Stimulated activated CD8-positive, alpha-beta memory T cell treated with anti-CD3 and anti-CD28 coated beads, Interleukin-15, amount 100 ng/mL, for 48 hours (primary cell): Measurements from ENCODE around the gene SAFB2.

Source experiments
- DNase-seq, 2 donors: peaks; one replicate each; pipeline ENCODE4 v3.0.0-alpha.2; 2020; ENCODE audit warnings: low read depth in 2 of 2

Gene SAFB2

GRCh38 chr19:5579697-5580096 is 42.9 kb downstream of the SAFB2 start:
- DNase-seq: no peak

- DNase-seq: no peak
Observed at GRCh38 chr19:5579286-5579685, 43.3 kb downstream of the SAFB2 start.

- peak; percentile 41 to 44 for DNase-seq
Observed at GRCh38 chr19:5578097-5578846, 44.3 kb downstream of the SAFB2 start.

- DNase-seq: no peak
Observed at GRCh38 chr19:5575590-5575989, 47.0 kb downstream of the SAFB2 start.

GRCh38 chr19:5572556-5573286 is 49.9 kb downstream of the SAFB2 start:
- no peak for DNase-seq

GRCh38 chr19:5571777-5572176 is 50.8 kb downstream of the SAFB2 start:
- DNase-seq: no peak

- no peak for DNase-seq
Observed at GRCh38 chr19:5567970-5568407, 54.6 kb downstream of the SAFB2 start.

- no peak for DNase-seq
Observed at GRCh38 chr19:5567360-5567969, 55.1 kb downstream of the SAFB2 start, which contains the start of gene TINCR. Gene TINCR, minus strand, starts transcription at chr19:5567953.

GRCh38 chr19:5564930-5565329 is 57.6 kb downstream of the SAFB2 start:
- DNase-seq: no peak

GRCh38 chr19:5563935-5564612 is 58.5 kb downstream of the SAFB2 start:
- DNase-seq: no peak

- DNase-seq: no peak
Observed at GRCh38 chr19:5563008-5563431, 59.6 kb downstream of the SAFB2 start.

GRCh38 chr19:5562280-5562679 is 60.3 kb downstream of the SAFB2 start:
- DNase-seq: no peak

- no peak for DNase-seq
Observed at GRCh38 chr19:5561559-5561958, 61.0 kb downstream of the SAFB2 start.

GRCh38 chr19:5560156-5560555 is 62.4 kb downstream of the SAFB2 start:
- DNase-seq: no peak

- no peak for DNase-seq
Observed at GRCh38 chr19:5559804-5560133, 62.8 kb downstream of the SAFB2 start.

- no peak for DNase-seq
Observed at GRCh38 chr19:5558101-5558621, 64.4 kb downstream of the SAFB2 start.

GRCh38 chr19:5557691-5558090 is 64.9 kb downstream of the SAFB2 start:
- no peak for DNase-seq

- no peak for DNase-seq
Observed at GRCh38 chr19:5554828-5555227, 67.7 kb downstream of the SAFB2 start.

- no peak for DNase-seq
Observed at GRCh38 chr19:5553892-5554291, 68.7 kb downstream of the SAFB2 start.

GRCh38 chr19:5547881-5548280 is 74.7 kb downstream of the SAFB2 start:
- DNase-seq: no peak

- no peak for DNase-seq
Observed at GRCh38 chr19:5545984-5546383, 76.6 kb downstream of the SAFB2 start.

- DNase-seq: no peak
Observed at GRCh38 chr19:5545051-5545450, 77.5 kb downstream of the SAFB2 start.
